ENCODE measurements around the gene RETN.

- TF ChIP-seq CTCF (IDR thresholded peaks at IDR 0.05; ENCODE audit: low read length) (no peak), EZH2 (optimal IDR thresholded peaks at IDR 0.05; ENCODE audit: low read depth, low read length) (no peak), EZH2phosphoT487 (IDR thresholded peaks at IDR 0.05; ENCODE audit: low read length) (no peak)
These were observed 23.7 kb upstream of the RETN start for GRCh38 chr19:7645163-7645562.

All from MM.1S (cell line).